IMR-90 (cell line): Measurements from ENCODE around the gene OARD1.

Source experiments
- CHD1 ChIP-seq: IDR thresholded peaks from 2 replicates; pipeline ENCODE4 v1.6.1; 2012; ENCODE audit warnings: low read depth, low read length, improper control_type of control experiment
- POLR2A ChIP-seq: IDR thresholded peaks from 2 replicates; pipeline ENCODE4 v1.6.1; 2012; ENCODE audit warnings: mild to moderate bottlenecking, low read depth, low read length
- RAD21 ChIP-seq: IDR thresholded peaks from 2 replicates; pipeline ENCODE4 v1.6.1; 2012; ENCODE audit warnings: low read length, improper control_type of control experiment
- RCOR1 ChIP-seq: IDR thresholded peaks from 2 replicates; pipeline ENCODE4 v1.6.1; 2012; ENCODE audit warnings: mild to moderate bottlenecking, low read length, improper control_type of control experiment; ENCODE audit not compliant: insufficient replicate concordance
- SMC3 ChIP-seq: fragments of 150-350 bp; IDR thresholded peaks from 2 replicates; pipeline ENCODE4 v1.6.1; 2016; ENCODE audit warnings: low read depth, mild to moderate bottlenecking, antibody characterized with exemption, low read length, moderate library complexity
- TF ChIP-seq, protein P1 (sequence below): conservative IDR thresholded peaks from 2 replicates; pipeline ENCODE4 v1.5.1; 2012; ENCODE audit warnings: mild to moderate bottlenecking, low read depth, low read length, improper control_type of control experiment
- TF ChIP-seq, protein P2 (sequence below): fragments of 150-350 bp; IDR thresholded peaks from 2 replicates; pipeline ENCODE4 v1.6.1; 2017; ENCODE audit warnings: mild to moderate bottlenecking, antibody characterized with exemption, low read length, low read depth

DNA sequence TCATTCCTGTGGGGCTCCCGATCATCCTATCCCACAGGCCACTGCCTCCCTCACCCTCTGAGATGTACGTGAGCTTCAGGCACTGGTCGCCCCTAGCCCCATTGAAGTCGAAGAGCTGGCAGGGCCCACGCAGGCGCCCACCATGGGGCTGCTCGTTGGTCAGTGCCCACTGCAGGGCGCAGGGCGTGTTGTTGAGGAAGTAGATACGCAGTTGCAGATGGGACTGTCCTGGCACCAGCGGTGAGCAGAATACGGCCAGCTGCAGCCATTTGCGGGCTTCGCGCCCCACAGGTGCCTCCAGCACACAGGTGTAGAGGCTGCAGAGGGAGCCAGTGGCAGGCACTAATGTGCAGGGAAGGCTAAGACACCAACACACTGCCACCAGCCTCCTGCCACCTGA, 39.3 kb downstream of the OARD1 start:
- TF ChIP-seq POLR2A (no peak), SMC3 (no peak), CHD1 (no peak), RAD21 (no peak), RCOR1 (no peak)
- TF ChIP-seq, protein P1, sequence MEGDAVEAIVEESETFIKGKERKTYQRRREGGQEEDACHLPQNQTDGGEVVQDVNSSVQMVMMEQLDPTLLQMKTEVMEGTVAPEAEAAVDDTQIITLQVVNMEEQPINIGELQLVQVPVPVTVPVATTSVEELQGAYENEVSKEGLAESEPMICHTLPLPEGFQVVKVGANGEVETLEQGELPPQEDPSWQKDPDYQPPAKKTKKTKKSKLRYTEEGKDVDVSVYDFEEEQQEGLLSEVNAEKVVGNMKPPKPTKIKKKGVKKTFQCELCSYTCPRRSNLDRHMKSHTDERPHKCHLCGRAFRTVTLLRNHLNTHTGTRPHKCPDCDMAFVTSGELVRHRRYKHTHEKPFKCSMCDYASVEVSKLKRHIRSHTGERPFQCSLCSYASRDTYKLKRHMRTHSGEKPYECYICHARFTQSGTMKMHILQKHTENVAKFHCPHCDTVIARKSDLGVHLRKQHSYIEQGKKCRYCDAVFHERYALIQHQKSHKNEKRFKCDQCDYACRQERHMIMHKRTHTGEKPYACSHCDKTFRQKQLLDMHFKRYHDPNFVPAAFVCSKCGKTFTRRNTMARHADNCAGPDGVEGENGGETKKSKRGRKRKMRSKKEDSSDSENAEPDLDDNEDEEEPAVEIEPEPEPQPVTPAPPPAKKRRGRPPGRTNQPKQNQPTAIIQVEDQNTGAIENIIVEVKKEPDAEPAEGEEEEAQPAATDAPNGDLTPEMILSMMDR, result no peak
- TF ChIP-seq, protein P2, sequence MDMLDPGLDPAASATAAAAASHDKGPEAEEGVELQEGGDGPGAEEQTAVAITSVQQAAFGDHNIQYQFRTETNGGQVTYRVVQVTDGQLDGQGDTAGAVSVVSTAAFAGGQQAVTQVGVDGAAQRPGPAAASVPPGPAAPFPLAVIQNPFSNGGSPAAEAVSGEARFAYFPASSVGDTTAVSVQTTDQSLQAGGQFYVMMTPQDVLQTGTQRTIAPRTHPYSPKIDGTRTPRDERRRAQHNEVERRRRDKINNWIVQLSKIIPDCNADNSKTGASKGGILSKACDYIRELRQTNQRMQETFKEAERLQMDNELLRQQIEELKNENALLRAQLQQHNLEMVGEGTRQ, result no peak
